Stomach (tissue), 9 donors: ENCODE data around the gene KIAA2012. TPM values are rescaled to one million over a fixed set of nuclear protein-coding genes. Genes with fewer than 3 reads are reported as not detected.

ENCODE experiments used
- DNase-seq, 2 donors: peaks; one replicate each; pipeline versions ENCODE4 v3.0.0 to v3.0.0-alpha.2; 2013 to 2019
- H3K27ac ChIP-seq, 5 donors: fragments of 200-600 bp in 4 of 5; sonication (generic) in 4 of 5; one replicate each; pipeline ENCODE4 v1.5.1; 2013 to 2019; ENCODE audit warnings: mild to moderate bottlenecking in 1 of 5, moderate library complexity in 1 of 5
- H3K27me3 ChIP-seq, 3 donors: fragments of 200-600 bp; sonication (generic); one replicate each; pipeline ENCODE4 v1.5.1; 2017 to 2019; ENCODE audit warnings: mixed run types in 1 of 3
- H3K36me3 ChIP-seq, 4 donors: fragments of 200-600 bp; sonication (generic); 1 replicate in 3 of 4; 2 replicates in 1 of 4; pipeline ENCODE4 v1.5.1; 2016 to 2019
- H3K4me1 ChIP-seq, 4 donors: fragments of 200-600 bp; sonication (generic); one replicate each; pipeline ENCODE4 v1.5.1; 2016 to 2019
- H3K4me3 ChIP-seq, 4 donors: fragments of 200-600 bp; sonication (generic) in 3 of 4; one replicate each; pipeline ENCODE4 v1.5.1; 2016 to 2019; ENCODE audit warnings: mild to moderate bottlenecking in 1 of 4
- H3K9me3 ChIP-seq, 4 donors: fragments of 200-600 bp; sonication (generic); one replicate each; pipeline ENCODE4 v1.5.1; 2016 to 2019
- EP300 ChIP-seq: sonication (generic); formaldehyde crosslinking; IDR thresholded peaks from one replicate; pipeline ENCODE4 v1.6.1; 2017; ENCODE audit warnings: antibody characterized with exemption
- POLR2A ChIP-seq, 4 donors: fragments of 450-650 bp; IDR thresholded peaks; one replicate each; pipeline ENCODE4 v1.6.1; 2016; ENCODE audit warnings: antibody characterized with exemption in 4 of 4, control low read depth in 2 of 4, mild to moderate bottlenecking in 1 of 4, moderate library complexity in 1 of 4
- POLR2AphosphoS5 ChIP-seq, 3 donors: sonication (generic); formaldehyde crosslinking; IDR thresholded peaks; one replicate each; pipeline ENCODE4 v1.6.1; 2016; ENCODE audit warnings: antibody characterized with exemption in 3 of 3
- WGBS, 5 donors: extraction: QIAGEN DNeasy Blood & Tissue Kit in 3 of 5; methylation state at CpG; one replicate each; pipeline versions ENCODE4 v1.1.5 to v1.1.7; 2013 to 2018; 5-methylcytosine and 5-hydroxymethylcytosine counted together
- intact Hi-C: fragments of 100-400 bp; cut with DNase I; formaldehyde crosslinking; loops from one replicate; pipeline ENCODE4 v1.15.1; 2023; ENCODE audit warnings: low total_unique reads
- polyA plus RNA-seq, 3 donors: library from polyadenylated mRNA; stranded (reverse); fragments of 200-250 nt; gene quantifications; one replicate each; pipeline ENCODE4 v1.2.3, GENCODE V29; 2013
- total RNA-seq, 5 donors: library from RNA; depleted of rRNA; stranded (reverse); fragments of >200 nt; gene quantifications; one replicate each; pipeline versions ENCODE4 v1.1.0 to v1.2.3, GENCODE V29; 2014 to 2016
- TF ChIP-seq, protein P1 (sequence below), 7 experiments: fragments of 450-650 bp in 4 of 7; fragments of 200-600 bp in 3 of 7; sonication (generic) in 3 of 7; IDR thresholded peaks; one replicate each; pipeline ENCODE4 v1.5.1; 2016 to 2019; ENCODE audit warnings: antibody characterized with exemption in 7 of 7, control low read depth in 2 of 7, mild to moderate bottlenecking in 1 of 7
- donor health status: healthy with polysubstance abuse.
- donor health status: Bipolar disorder and iron deficiency.
- donor health status: healthy.

KIAA2012 gene
- total and polyA plus RNA-seq, 8 donors: 0.03 to 0.18 TPM; not detected in 6

- 73 to 80% (median 77%) methylated on average over 5 of the region's 5 CpGs for WGBS, 5 donors
- Histone ChIP-seq H3K4me3 (no peak overlapping the region), H3K4me1 (peaks cover 0 to 8% (median 0%) of the 10 kb centered on the region in 4 donors), H3K36me3 (no peaks in the 10 kb centered on the region), H3K27ac (no peak overlapping the region), H3K27me3 (no peaks in the 10 kb centered on the region), H3K9me3 (no peaks in the 10 kb centered on the region)
- intact Hi-C loops: no loop called here
- DNase-seq: no peak
- TF ChIP-seq EP300 (no peak), POLR2AphosphoS5 (IDR thresholded peaks at IDR 0.05) (no peak), POLR2A (IDR thresholded peaks at IDR 0.05) (no peak)
- TF ChIP-seq, protein P1, sequence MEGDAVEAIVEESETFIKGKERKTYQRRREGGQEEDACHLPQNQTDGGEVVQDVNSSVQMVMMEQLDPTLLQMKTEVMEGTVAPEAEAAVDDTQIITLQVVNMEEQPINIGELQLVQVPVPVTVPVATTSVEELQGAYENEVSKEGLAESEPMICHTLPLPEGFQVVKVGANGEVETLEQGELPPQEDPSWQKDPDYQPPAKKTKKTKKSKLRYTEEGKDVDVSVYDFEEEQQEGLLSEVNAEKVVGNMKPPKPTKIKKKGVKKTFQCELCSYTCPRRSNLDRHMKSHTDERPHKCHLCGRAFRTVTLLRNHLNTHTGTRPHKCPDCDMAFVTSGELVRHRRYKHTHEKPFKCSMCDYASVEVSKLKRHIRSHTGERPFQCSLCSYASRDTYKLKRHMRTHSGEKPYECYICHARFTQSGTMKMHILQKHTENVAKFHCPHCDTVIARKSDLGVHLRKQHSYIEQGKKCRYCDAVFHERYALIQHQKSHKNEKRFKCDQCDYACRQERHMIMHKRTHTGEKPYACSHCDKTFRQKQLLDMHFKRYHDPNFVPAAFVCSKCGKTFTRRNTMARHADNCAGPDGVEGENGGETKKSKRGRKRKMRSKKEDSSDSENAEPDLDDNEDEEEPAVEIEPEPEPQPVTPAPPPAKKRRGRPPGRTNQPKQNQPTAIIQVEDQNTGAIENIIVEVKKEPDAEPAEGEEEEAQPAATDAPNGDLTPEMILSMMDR (IDR thresholded peaks at IDR 0.05): no peak
These were observed 92.2 kb downstream of the KIAA2012 start for GRCh38 chr2:202165208-202165607.

DNA sequence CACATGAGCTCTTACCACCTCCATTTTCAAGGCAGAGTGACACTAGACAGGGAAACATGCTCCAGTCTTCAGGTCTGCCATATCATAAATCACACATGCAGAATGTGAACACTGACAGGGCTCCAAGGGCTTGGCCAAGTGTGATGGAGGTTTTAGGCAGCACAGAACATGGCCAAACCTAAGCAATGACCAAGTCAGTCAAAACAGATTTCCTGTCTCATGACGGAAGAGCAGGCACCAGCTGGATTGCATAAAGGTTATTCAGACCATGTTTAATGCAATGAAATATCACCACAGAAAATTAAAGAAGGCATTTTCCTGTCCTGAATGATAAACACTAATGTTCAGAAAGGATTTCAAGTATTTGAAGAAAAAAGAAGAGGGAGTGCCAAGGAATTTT, 92.9 kb downstream of the KIAA2012 start:
- H3K27ac ChIP-seq: no peak overlapping the region
- WGBS, 5 donors: 57 to 87% (median 76%) methylated on average over 1 of the region's 1 CpG
- intact Hi-C loops: no loop called here
- TF ChIP-seq POLR2A (IDR thresholded peaks at IDR 0.05): no peak
- no peak for TF ChIP-seq POLR2AphosphoS5 (IDR thresholded peaks at IDR 0.05)
- TF ChIP-seq EP300: no peak
- TF ChIP-seq, protein P1 (IDR thresholded peaks at IDR 0.05): no peak
- H3K36me3 ChIP-seq: no peaks in the 10 kb centered on the region
- H3K4me1 ChIP-seq: peaks cover 0 to 6% (median 0%) of the 10 kb centered on the region in 4 donors
- H3K4me3 ChIP-seq: no peak overlapping the region
- no peak for DNase-seq
- H3K27me3 ChIP-seq: peaks cover 0 to 5% (median 0%) of the 10 kb centered on the region in 3 donors
- no peaks in the 10 kb centered on the region for H3K9me3 ChIP-seq

DNA sequence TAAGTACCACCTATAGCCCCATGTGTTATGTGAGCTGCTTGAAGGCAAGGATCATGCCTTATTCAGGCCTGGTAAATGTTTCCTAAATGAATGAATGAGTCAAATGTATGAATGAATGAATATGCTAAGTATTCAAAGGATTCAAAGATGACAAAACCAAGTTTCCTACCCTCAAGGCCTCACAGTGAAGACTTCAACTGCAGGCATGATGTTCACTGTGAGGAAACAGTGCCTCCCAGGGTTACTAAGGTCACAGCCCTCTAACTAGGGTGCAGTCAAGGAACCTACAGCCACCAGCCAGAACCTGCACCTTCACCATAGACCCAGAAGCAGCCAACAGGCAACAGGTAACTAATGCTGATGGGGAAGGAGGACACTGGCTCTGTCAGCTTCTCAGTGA, 96.1 kb downstream of the KIAA2012 start:
- Histone ChIP-seq H3K36me3 (no peaks in the 10 kb centered on the region), H3K4me3 (no peak overlapping the region), H3K9me3 (no peaks in the 10 kb centered on the region), H3K4me1 (peaks cover 7 to 20% (median 10%) of the 10 kb centered on the region in 4 donors), H3K27ac (no peak overlapping the region), H3K27me3 (peaks cover 0 to 11% (median 0%) of the 10 kb centered on the region in 3 donors)
- intact Hi-C loops: no loop called here
- DNase-seq: no peak
- no peak for TF ChIP-seq EP300
- TF ChIP-seq POLR2A (IDR thresholded peaks at IDR 0.05): no peak
- TF ChIP-seq, protein P1 (IDR thresholded peaks at IDR 0.05): no peak
- TF ChIP-seq POLR2AphosphoS5 (IDR thresholded peaks at IDR 0.05): no peak

GRCh38 chr2:202169832-202170424, 96.9 kb downstream of the KIAA2012 start:
- Histone ChIP-seq H3K36me3 (no peaks in the 10 kb centered on the region), H3K27ac (no peak overlapping the region), H3K9me3 (no peaks in the 10 kb centered on the region), H3K4me1 (peaks cover 7 to 20% (median 10%) of the 10 kb centered on the region in 4 donors), H3K27me3 (peaks cover 0 to 11% (median 0%) of the 10 kb centered on the region in 3 donors), H3K4me3 (no peak overlapping the region)
- no peak for DNase-seq
- WGBS, 5 donors: 82 to 97% (median 94%) methylated on average over 8 of the region's 8 CpGs
- intact Hi-C loops: no loop called here
- TF ChIP-seq, protein P1 (IDR thresholded peaks at IDR 0.05): no peak
- TF ChIP-seq EP300: no peak
